Retina (tissue), 1 donor: ENCODE data around the gene EEF1G.
"Not testable (repeated sequence)": the region's sequence is repeated elsewhere in the genome, so short reads cannot be mapped to it uniquely, and the experiment has no call there.

Experiments
- DNase-seq: peaks from one replicate; pipeline ENCODE4 v3.0.0-alpha.2; 2016

Gene EEF1G

GRCh38 chr11:62553080-62553838 lies 20.4 kb downstream of the EEF1G start:
- DNase-seq, result peak; percentile 79

- DNase-seq, result peak; percentile 33
These were observed 21.1 kb downstream of the EEF1G start for GRCh38 chr11:62552485-62553079.

GRCh38 chr11:62550478-62550877 lies 23.2 kb downstream of the EEF1G start:
- not testable (repeated sequence) for DNase-seq

GRCh38 chr11:62548545-62549335 lies 25.0 kb downstream of the EEF1G start:
- no peak for DNase-seq

- DNase-seq, result no peak
These were observed 25.9 kb downstream of the EEF1G start for GRCh38 chr11:62547691-62548281.

GRCh38 chr11:62546929-62547625 lies 26.6 kb downstream of the EEF1G start:
- peak; percentile 51 for DNase-seq

GRCh38 chr11:62546244-62546928 lies 27.3 kb downstream of the EEF1G start, which contains the start of gene AHNAK:
AHNAK (minus strand) TSS chr11:62546806; CDS start chr11:62536098, 10,708 bp downstream.
- DNase-seq, result peak; percentile 61

GRCh38 chr11:62545437-62546243 lies 28.1 kb downstream of the EEF1G start:
- peak; percentile 72 for DNase-seq

- no peak for DNase-seq
These were observed 28.9 kb downstream of the EEF1G start for GRCh38 chr11:62544581-62545436.

- no peak for DNase-seq
These were observed 29.8 kb downstream of the EEF1G start for GRCh38 chr11:62543680-62544444.

- peak; percentile 89 for DNase-seq
These were observed 30.7 kb downstream of the EEF1G start for GRCh38 chr11:62542750-62543567.

- no peak for DNase-seq
These were observed 31.5 kb downstream of the EEF1G start for GRCh38 chr11:62542111-62542745.

GRCh38 chr11:62540804-62541701 lies 32.6 kb downstream of the EEF1G start:
- DNase-seq, result no peak

GRCh38 chr11:62539238-62539925 lies 34.3 kb downstream of the EEF1G start:
- DNase-seq, result no peak

GRCh38 chr11:62538470-62539237 lies 35.0 kb downstream of the EEF1G start:
- peak; percentile 36 for DNase-seq
